LoVo (cell line): ENCODE results near the gene CELSR1.
A peak's percentile ranks its signal among the peaks of the same experiment; 100 is the strongest.

Experiments
- DNase-seq: peaks from one replicate; pipeline ENCODE4 v3.0.0-alpha.2; 2016; ENCODE audit warnings: low spot score

The CELSR1 gene

GRCh38 chr22:46362203-46362933 is 175.1 kb downstream of the CELSR1 start:
- DNase-seq = no peak

GRCh38 chr22:46361826-46362202 is 175.6 kb downstream of the CELSR1 start:
- no peak for DNase-seq

- no peak for DNase-seq
These were observed 176.5 kb downstream of the CELSR1 start for GRCh38 chr22:46360891-46361290.

GRCh38 chr22:46360097-46360496 is 177.3 kb downstream of the CELSR1 start:
- no peak for DNase-seq

- no peak for DNase-seq
These were observed 178.1 kb downstream of the CELSR1 start for GRCh38 chr22:46359362-46359761.

GRCh38 chr22:46358766-46359165 is 178.7 kb downstream of the CELSR1 start:
- DNase-seq = no peak

GRCh38 chr22:46357711-46358520 is 179.5 kb downstream of the CELSR1 start:
- DNase-seq = no peak

- DNase-seq = no peak
These were observed 180.6 kb downstream of the CELSR1 start for GRCh38 chr22:46356496-46357480.

GRCh38 chr22:46355996-46356471 is 181.4 kb downstream of the CELSR1 start:
- DNase-seq = no peak

GRCh38 chr22:46355369-46355995 is 181.9 kb downstream of the CELSR1 start:
- DNase-seq = peak; percentile 46

GRCh38 chr22:46354993-46355305 is 182.5 kb downstream of the CELSR1 start:
- no peak for DNase-seq

GRCh38 chr22:46354176-46354992 is 183.0 kb downstream of the CELSR1 start:
- DNase-seq = no peak

GRCh38 chr22:46353483-46354105 is 183.8 kb downstream of the CELSR1 start:
- no peak for DNase-seq

GRCh38 chr22:46352691-46353386 is 184.6 kb downstream of the CELSR1 start:
- DNase-seq = peak; percentile 44

- no peak for DNase-seq
These were observed 185.1 kb downstream of the CELSR1 start for GRCh38 chr22:46352276-46352675.

GRCh38 chr22:46351767-46352166 is 185.7 kb downstream of the CELSR1 start:
- no peak for DNase-seq

- no peak for DNase-seq
These were observed 186.2 kb downstream of the CELSR1 start for GRCh38 chr22:46351131-46351735.

- no peak for DNase-seq
These were observed 186.8 kb downstream of the CELSR1 start for GRCh38 chr22:46350646-46351045.

- no peak for DNase-seq
These were observed 187.3 kb downstream of the CELSR1 start for GRCh38 chr22:46350121-46350520.
